ENCODE results near the gene ANKS1B. TPM values are rescaled to one million over a fixed set of nuclear protein-coding genes. Genes with fewer than 3 reads are reported as not detected.

ANKS1B gene
- polyA plus RNA-seq, 3 donors: not detected

DNA sequence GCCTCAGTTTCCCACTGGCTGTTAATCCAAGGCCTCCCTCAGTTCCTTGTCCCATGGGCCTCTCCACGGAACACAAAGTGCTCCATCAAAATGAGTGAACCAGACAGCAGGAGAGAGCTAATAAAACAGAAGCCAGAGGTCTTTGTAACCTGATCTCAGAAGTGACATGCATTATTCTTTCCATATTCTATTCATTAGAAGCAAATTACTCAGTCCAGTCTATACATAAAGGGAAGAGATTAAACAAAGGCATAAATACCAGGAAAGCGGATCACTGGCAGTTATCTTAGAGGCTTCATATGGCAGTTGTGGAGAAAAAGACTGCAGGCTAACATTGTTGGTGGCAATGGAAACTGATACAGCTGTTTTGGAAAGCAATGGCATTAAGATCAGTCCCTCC lies 507.8 kb downstream of the ANKS1B start:
- Histone ChIP-seq H3K27ac (ENCODE audit: low read depth in 1 of 2, low read length in 2 of 2) (no peak overlapping the region), H3K4me3 (replicated peaks in 1 of 3; ENCODE audit: low read depth in 2 of 3, low read length in 3 of 3) (no peak overlapping the region), H3K4me2 (replicated peaks; ENCODE audit: extremely low read depth, low read length, poor library complexity, severe bottlenecking) (no peak overlapping the region), H2AFZ (ENCODE audit: insufficient read depth, low read depth, low read length, poor library complexity, severe bottlenecking) (no peak overlapping the region), H4K20me1 (ENCODE audit: insufficient read depth, low read length) (no peaks in the 10 kb centered on the region), H3K36me3 (replicated peaks in 1 of 2; ENCODE audit: control insufficient read depth in 1 of 2, insufficient read depth in 2 of 2, low read length in 2 of 2) (no peaks in the 10 kb centered on the region), H3K9me3 (replicated peaks in 1 of 2; ENCODE audit: control insufficient read depth in 1 of 2, insufficient read depth in 1 of 2, low read length in 2 of 2) (peaks cover 0 to 3% of the 10 kb centered on the region in 2 donors), H3K27me3 (ENCODE audit: control insufficient read depth in 2 of 2, insufficient read depth in 2 of 2, low read length in 2 of 2) (no peaks in the 10 kb centered on the region), H3K4me1 (ENCODE audit: control insufficient read depth in 1 of 2, insufficient read depth in 2 of 2, low read length in 2 of 2) (no peaks in the 10 kb centered on the region), H3K9ac (ENCODE audit: insufficient read depth, low read length, poor library complexity, severe bottlenecking) (no peak overlapping the region), H3K79me2 (ENCODE audit: insufficient read depth, low read length) (no peaks in the 10 kb centered on the region)
- H3K27me3 Mint-ChIP-seq (ENCODE audit: low read depth in 3 of 3): peaks cover 0 to 2% (median 0%) of the 10 kb centered on the region in 3 donors
- intact Hi-C loops (cut with micrococcal nuclease): no loop called here
- WGBS (ENCODE audit: insufficient coverage): no CpG with 5 or more reads among the region's 2 CpGs
- H3K27ac Mint-ChIP-seq: no peak overlapping the region
- DNase-seq: no peak
- TF ChIP-seq, protein P1, sequence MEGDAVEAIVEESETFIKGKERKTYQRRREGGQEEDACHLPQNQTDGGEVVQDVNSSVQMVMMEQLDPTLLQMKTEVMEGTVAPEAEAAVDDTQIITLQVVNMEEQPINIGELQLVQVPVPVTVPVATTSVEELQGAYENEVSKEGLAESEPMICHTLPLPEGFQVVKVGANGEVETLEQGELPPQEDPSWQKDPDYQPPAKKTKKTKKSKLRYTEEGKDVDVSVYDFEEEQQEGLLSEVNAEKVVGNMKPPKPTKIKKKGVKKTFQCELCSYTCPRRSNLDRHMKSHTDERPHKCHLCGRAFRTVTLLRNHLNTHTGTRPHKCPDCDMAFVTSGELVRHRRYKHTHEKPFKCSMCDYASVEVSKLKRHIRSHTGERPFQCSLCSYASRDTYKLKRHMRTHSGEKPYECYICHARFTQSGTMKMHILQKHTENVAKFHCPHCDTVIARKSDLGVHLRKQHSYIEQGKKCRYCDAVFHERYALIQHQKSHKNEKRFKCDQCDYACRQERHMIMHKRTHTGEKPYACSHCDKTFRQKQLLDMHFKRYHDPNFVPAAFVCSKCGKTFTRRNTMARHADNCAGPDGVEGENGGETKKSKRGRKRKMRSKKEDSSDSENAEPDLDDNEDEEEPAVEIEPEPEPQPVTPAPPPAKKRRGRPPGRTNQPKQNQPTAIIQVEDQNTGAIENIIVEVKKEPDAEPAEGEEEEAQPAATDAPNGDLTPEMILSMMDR (IDR thresholded peaks at IDR 0.05): no peak
- peaks cover 0 to 6% (median 2%) of the 10 kb centered on the region in 7 donors for H3K9me3 Mint-ChIP-seq
- H3K36me3 Mint-ChIP-seq: no peaks in the 10 kb centered on the region
- no peaks in the 10 kb centered on the region for H3K4me1 Mint-ChIP-seq
- H3K4me3 Mint-ChIP-seq: no peak overlapping the region

DNA sequence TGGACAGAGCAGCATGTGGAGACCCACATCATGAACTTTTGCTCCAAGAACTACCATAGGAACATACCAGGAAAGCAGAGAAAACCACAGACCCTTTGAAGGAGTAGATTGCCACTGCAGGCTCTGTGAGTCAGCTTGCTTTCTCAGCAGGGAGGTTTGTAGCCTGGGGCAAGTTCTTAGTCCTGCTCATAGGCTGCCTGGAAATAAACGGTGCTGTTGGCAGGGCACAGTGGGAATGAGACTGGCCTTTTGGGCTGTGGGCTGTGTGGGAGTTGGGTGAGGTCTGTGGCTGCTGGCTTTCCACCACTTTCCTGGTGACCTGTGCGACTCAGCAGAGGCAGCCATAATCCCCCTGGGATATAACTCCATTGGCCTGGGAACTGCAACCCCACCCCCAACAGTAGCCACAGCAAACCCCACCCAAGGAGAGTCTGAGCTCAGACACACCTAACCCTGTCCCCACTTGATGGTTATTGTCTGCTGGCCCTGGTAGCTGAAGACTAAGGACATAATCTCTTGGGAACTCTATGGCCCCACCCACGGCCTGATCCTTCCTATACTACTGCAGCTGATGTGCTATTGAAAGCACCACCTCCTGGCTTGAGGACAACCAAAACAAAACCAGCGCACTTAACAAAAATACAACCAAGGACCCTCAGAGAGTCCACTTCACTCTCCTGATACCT lies 529.2 kb downstream of the ANKS1B start:
- intact Hi-C loops (cut with micrococcal nuclease): no loop called here
- Histone ChIP-seq H3K27ac (ENCODE audit: low read depth in 1 of 2, low read length in 2 of 2) (no peak overlapping the region), H3K36me3 (replicated peaks in 1 of 2; ENCODE audit: control insufficient read depth in 1 of 2, insufficient read depth in 2 of 2, low read length in 2 of 2) (no peaks in the 10 kb centered on the region), H3K9ac (ENCODE audit: insufficient read depth, low read length, poor library complexity, severe bottlenecking) (no peak overlapping the region), H3K4me1 (ENCODE audit: control insufficient read depth in 1 of 2, insufficient read depth in 2 of 2, low read length in 2 of 2) (no peaks in the 10 kb centered on the region), H3K79me2 (ENCODE audit: insufficient read depth, low read length) (no peaks in the 10 kb centered on the region), H3K9me3 (replicated peaks in 1 of 2; ENCODE audit: control insufficient read depth in 1 of 2, insufficient read depth in 1 of 2, low read length in 2 of 2) (peaks cover 13 to 15% of the 10 kb centered on the region in 2 donors), H4K20me1 (ENCODE audit: insufficient read depth, low read length) (no peaks in the 10 kb centered on the region), H3K4me3 (replicated peaks in 1 of 3; ENCODE audit: low read depth in 2 of 3, low read length in 3 of 3) (no peak overlapping the region), H3K4me2 (replicated peaks; ENCODE audit: extremely low read depth, low read length, poor library complexity, severe bottlenecking) (no peak overlapping the region), H2AFZ (ENCODE audit: insufficient read depth, low read depth, low read length, poor library complexity, severe bottlenecking) (no peak overlapping the region), H3K27me3 (ENCODE audit: control insufficient read depth in 2 of 2, insufficient read depth in 2 of 2, low read length in 2 of 2) (no peaks in the 10 kb centered on the region)
- no peak for DNase-seq
- TF ChIP-seq, protein P1 (IDR thresholded peaks at IDR 0.05): no peak
- Mint-ChIP-seq H3K9me3 (peaks cover 7 to 14% (median 11%) of the 10 kb centered on the region in 7 donors), H3K4me1 (no peaks in the 10 kb centered on the region), H3K4me3 (no peak overlapping the region), H3K36me3 (no peaks in the 10 kb centered on the region), H3K27ac (no peak overlapping the region), H3K27me3 (ENCODE audit: low read depth in 3 of 3) (no peaks in the 10 kb centered on the region)
- 82% methylated on average over 4 of the region's 4 CpGs for WGBS (ENCODE audit: insufficient coverage)

All from CD14-positive monocyte (primary cell).